ENCODE measurements around the gene KIF13A. TPM values are rescaled to one million over a fixed set of nuclear protein-coding genes. Genes with fewer than 3 reads are reported as not detected.

The KIF13A gene
- total and polyA plus RNA-seq, 9 of the 15 experiments (the other 6 are each of a cell fraction or from before 2014, with no cell fraction given) = 3.6 to 44.3 (median 29.7) TPM

- TF ChIP-seq ZBTB11 (CRISPR knock-in tag; IDR thresholded peaks at IDR 0.05) (0 out of 6 replicates have a peak, but pooled peaks of 1 of the 3 experiments have one; percentile 31), FOXM1 (IDR thresholded peaks at IDR 0.05; ENCODE audit: low read depth) (no peak), FOXM1 (CRISPR knock-in tag; IDR thresholded peaks at IDR 0.05; ENCODE audit: low read depth) (no peak), ZNF324 (CRISPR knock-in tag; IDR thresholded peaks at IDR 0.05) (no peak), HDAC8 (tag; IDR thresholded peaks at IDR 0.05) (no peak), ARHGAP35 (IDR thresholded peaks at IDR 0.05; ENCODE audit: partially characterized antibody) (no peak), NCOR1 (IDR thresholded peaks at IDR 0.05) (no peak; the same call in 1 of the 2 replicates), XRCC3 (IDR thresholded peaks at IDR 0.05) (no peak), SAFB2 (IDR thresholded peaks at IDR 0.05; ENCODE audit: borderline replicate concordance, low read depth, low read length, severe bottlenecking) (no peak), HNRNPUL1 (IDR thresholded peaks at IDR 0.05; ENCODE audit: low read length) (no peak), NR1H2 (CRISPR knock-in tag; IDR thresholded peaks at IDR 0.05) (no peak), ZNF589 (CRISPR knock-in tag; IDR thresholded peaks at IDR 0.05; ENCODE audit: low read depth) (peak; percentile 46; the same call in 1 of the 2 replicates), CBFA2T3 (IDR thresholded peaks at IDR 0.05) (no peak), PRMT5 (CRISPR knock-in tag; IDR thresholded peaks at IDR 0.05) (no peak), ZNF75A (CRISPR knock-in tag; IDR thresholded peaks at IDR 0.05) (no peak), IRF2 (CRISPR knock-in tag; IDR thresholded peaks at IDR 0.05) (no peak), COPS2 (conservative IDR thresholded peaks at IDR 0.05) (no peak), NR4A1 (CRISPR knock-in tag; IDR thresholded peaks at IDR 0.05) (no peak), NR4A1 (tag; IDR thresholded peaks at IDR 0.05) (no peak)
- TF ChIP-seq, protein P1, sequence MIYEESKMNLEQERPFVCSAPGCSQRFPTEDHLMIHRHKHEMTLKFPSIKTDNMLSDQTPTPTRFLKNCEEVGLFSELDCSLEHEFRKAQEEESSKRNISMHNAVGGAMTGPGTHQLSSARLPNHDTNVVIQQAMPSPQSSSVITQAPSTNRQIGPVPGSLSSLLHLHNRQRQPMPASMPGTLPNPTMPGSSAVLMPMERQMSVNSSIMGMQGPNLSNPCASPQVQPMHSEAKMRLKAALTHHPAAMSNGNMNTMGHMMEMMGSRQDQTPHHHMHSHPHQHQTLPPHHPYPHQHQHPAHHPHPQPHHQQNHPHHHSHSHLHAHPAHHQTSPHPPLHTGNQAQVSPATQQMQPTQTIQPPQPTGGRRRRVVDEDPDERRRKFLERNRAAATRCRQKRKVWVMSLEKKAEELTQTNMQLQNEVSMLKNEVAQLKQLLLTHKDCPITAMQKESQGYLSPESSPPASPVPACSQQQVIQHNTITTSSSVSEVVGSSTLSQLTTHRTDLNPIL (CRISPR knock-in tag; IDR thresholded peaks at IDR 0.05) = no peak
Measured at GRCh38 chr6:17729223-17730077, 258.0 kb downstream of the KIF13A start (continued).
